HEK293 (cell line): Measurements from ENCODE around the gene CEP41.

ENCODE experiments used
- CTCF ChIA-PET: fragments of 350-600 bp; formaldehyde crosslinking; extraction: SDS; loops from one replicate; lab custom pipeline; 2021; ENCODE audit warnings: antibody characterized with exemption; lab: Yijun Ruan, JAX
- POLR2A ChIA-PET: fragments of 300-600 bp; formaldehyde crosslinking; extraction: SDS; loops from one replicate; lab custom pipeline; 2020; ENCODE audit warnings: antibody characterized with exemption, inconsistent platforms; lab: Yijun Ruan, JAX
- H3K27ac ChIP-seq: fragments of 200-500 bp; sonication (Bioruptor generic); 2 replicates; pipeline ENCODE4 v1.5.1; 2014; ENCODE audit warnings: low read depth, low read length, control low read depth, inconsistent platforms; ENCODE audit errors: extremely low read depth
- H3K36me3 ChIP-seq, 2 experiments: fragments of 200-500 bp in 1 of 2; sonication (Bioruptor generic) in 1 of 2; 1 replicate in 1 of 2; 2 replicates in 1 of 2; pipeline ENCODE4 v1.5.1; 2014 to 2017; ENCODE audit warnings: inconsistent platforms in 2 of 2, low read length in 2 of 2; ENCODE audit not compliant: control insufficient read depth in 2 of 2, insufficient read depth in 1 of 2
- H3K4me1 ChIP-seq: fragments of 200-500 bp; sonication (Bioruptor generic); 2 replicates; pipeline ENCODE4 v1.5.1; 2014; ENCODE audit warnings: mild to moderate bottlenecking, low read length, inconsistent platforms; ENCODE audit not compliant: control insufficient read depth, insufficient read depth
- H3K4me3 ChIP-seq: 2 replicates; pipeline ENCODE4 v1.5.1; 2011; ENCODE audit warnings: low read depth, mild to moderate bottlenecking, control low read depth, low read length, moderate library complexity
- H3K9me3 ChIP-seq: fragments of 200-500 bp; sonication (Bioruptor generic); 2 replicates; pipeline ENCODE4 v1.5.1; 2014; ENCODE audit warnings: low read depth, low read length, inconsistent platforms; ENCODE audit not compliant: control insufficient read depth, insufficient read depth
- FEZF1 ChIP-seq: fragments of 450-650 bp; formaldehyde crosslinking; IDR thresholded peaks from 2 replicates; pipeline ENCODE4 v1.5.1; 2016; ENCODE audit warnings: missing biosample characterization, missing genetic modification characterization
- GLIS1 ChIP-seq: fragments of 450-650 bp; formaldehyde crosslinking; IDR thresholded peaks from 2 replicates; pipeline ENCODE4 v1.5.1; 2016; ENCODE audit warnings: missing biosample characterization, missing genetic modification characterization
- MYNN ChIP-seq: fragments of 450-650 bp; formaldehyde crosslinking; IDR thresholded peaks from 2 replicates; pipeline ENCODE4 v1.5.1; 2016; ENCODE audit warnings: missing biosample characterization, missing genetic modification characterization, borderline replicate concordance
- YY1 ChIP-seq: fragments of 450-650 bp; formaldehyde crosslinking; IDR thresholded peaks from 2 replicates; pipeline ENCODE4 v1.5.1; 2018; ENCODE audit warnings: missing biosample characterization, missing genetic modification characterization
- ZBTB7A ChIP-seq: fragments of 450-650 bp; formaldehyde crosslinking; IDR thresholded peaks from 2 replicates; pipeline ENCODE4 v1.5.1; 2016; ENCODE audit warnings: low read depth, missing biosample characterization, missing genetic modification characterization
- ZIC2 ChIP-seq: fragments of 450-650 bp; formaldehyde crosslinking; IDR thresholded peaks from 2 replicates; pipeline ENCODE4 v1.5.1; 2016; ENCODE audit warnings: missing biosample characterization, missing genetic modification characterization
- ZNF132 ChIP-seq: fragments of 450-650 bp; formaldehyde crosslinking; IDR thresholded peaks from 2 replicates; pipeline ENCODE4 v1.5.1; 2017; ENCODE audit warnings: missing biosample characterization, missing genetic modification characterization, borderline replicate concordance
- ZNF174 ChIP-seq: fragments of 450-650 bp; formaldehyde crosslinking; IDR thresholded peaks from 2 replicates; pipeline ENCODE4 v1.5.0; 2017; ENCODE audit warnings: missing biosample characterization, mild to moderate bottlenecking, missing genetic modification characterization
- ZNF184 ChIP-seq: fragments of 450-650 bp; IDR thresholded peaks from 2 replicates; pipeline ENCODE4 v1.5.1; 2018; ENCODE audit warnings: missing biosample characterization, mild to moderate bottlenecking, missing genetic modification characterization
- ZNF23 ChIP-seq: fragments of 450-650 bp; formaldehyde crosslinking; IDR thresholded peaks from 2 replicates; pipeline ENCODE4 v1.5.1; 2016; ENCODE audit warnings: missing biosample characterization, missing genetic modification characterization, borderline replicate concordance
- ZNF350 ChIP-seq: fragments of 450-650 bp; formaldehyde crosslinking; IDR thresholded peaks from 2 replicates; pipeline ENCODE4 v1.5.0; 2017; ENCODE audit warnings: missing biosample characterization, mild to moderate bottlenecking, missing genetic modification characterization
- ZNF433 ChIP-seq: fragments of 450-650 bp; formaldehyde crosslinking; IDR thresholded peaks from 2 replicates; pipeline ENCODE4 v1.5.1; 2016; ENCODE audit warnings: missing biosample characterization, missing genetic modification characterization, low read depth
- ZNF571 ChIP-seq: fragments of 450-650 bp; formaldehyde crosslinking; IDR thresholded peaks from 2 replicates; pipeline ENCODE4 v1.5.0; 2017; ENCODE audit warnings: missing biosample characterization, missing genetic modification characterization
- ZNF629 ChIP-seq: fragments of 450-650 bp; formaldehyde crosslinking; IDR thresholded peaks from 2 replicates; pipeline ENCODE4 v1.5.1; 2017; ENCODE audit warnings: missing biosample characterization, missing genetic modification characterization
- ZNF791 ChIP-seq: fragments of 450-650 bp; formaldehyde crosslinking; IDR thresholded peaks from 2 replicates; pipeline ENCODE4 v1.5.1; 2016; ENCODE audit warnings: missing biosample characterization, missing genetic modification characterization
- TF ChIP-seq, protein P1 (sequence below): fragments of 450-650 bp; IDR thresholded peaks from 2 replicates; pipeline ENCODE4 v1.5.1; 2018; ENCODE audit warnings: missing biosample characterization, mild to moderate bottlenecking, missing genetic modification characterization
- TF ChIP-seq, protein P2 (sequence below): fragments of 450-650 bp; formaldehyde crosslinking; IDR thresholded peaks from 2 replicates; pipeline ENCODE4 v1.5.1; 2017; ENCODE audit warnings: missing biosample characterization, missing genetic modification characterization

Gene CEP41

DNA sequence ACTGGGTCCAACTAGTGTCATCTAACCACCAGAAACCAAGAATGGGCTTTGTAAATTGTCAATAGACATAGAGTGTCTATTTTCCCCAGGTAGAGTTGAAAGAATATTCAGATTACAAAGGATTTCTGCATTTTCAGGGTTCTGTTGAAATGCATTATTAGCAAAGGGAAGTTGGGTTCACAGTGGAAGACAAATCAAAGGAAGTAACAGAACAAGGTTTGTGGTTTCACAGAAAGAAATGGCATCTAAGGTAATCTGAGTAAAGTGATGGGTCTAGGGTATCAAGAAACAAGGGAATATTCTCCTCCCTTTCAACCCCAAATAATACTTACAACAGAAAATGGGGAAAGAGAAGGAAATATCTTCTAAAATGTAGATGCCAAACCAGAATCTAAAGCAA is 25.8 kb downstream of the CEP41 start (continued):
- TF ChIP-seq ZNF174 (tag by site-specific recombination), result no peak
- TF ChIP-seq ZNF791 (tag by site-specific recombination), result no peak
- no peak for TF ChIP-seq GLIS1 (tag by site-specific recombination)

DNA sequence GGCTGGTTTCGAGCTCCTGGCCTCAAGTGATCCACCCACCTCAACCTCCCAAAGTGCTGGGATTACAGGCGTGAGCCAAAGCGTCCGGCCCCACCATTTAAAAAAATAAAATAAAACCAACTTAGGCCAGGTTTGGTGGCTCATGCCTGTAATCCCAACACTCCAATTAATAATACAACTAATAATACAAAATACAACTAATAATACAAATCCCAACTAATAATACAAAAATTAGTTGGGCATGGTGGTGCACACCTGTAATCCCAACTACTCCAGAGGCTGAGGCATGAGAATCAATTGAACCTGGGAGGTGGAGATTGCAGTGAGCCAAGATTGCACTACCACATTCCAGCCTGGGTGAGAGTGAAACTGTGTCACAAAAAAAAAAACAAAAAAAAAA is 27.6 kb downstream of the CEP41 start:
- H3K4me1 ChIP-seq, result no peaks in the 10 kb centered on the region
- no peaks in the 10 kb centered on the region for H3K36me3 ChIP-seq
- H3K27ac ChIP-seq, result no peak overlapping the region
- CTCF ChIA-PET, result interaction anchor here (0.8 to 0.9 kb wide), 2 partner anchors 9 to 10 kb away, joined by 3 read pairs; no protein-coding TSS in a partner anchor
- no peak for TF ChIP-seq ZIC2 (tag by site-specific recombination)
- TF ChIP-seq, all 188 proteins: peak for 0
- POLR2A ChIA-PET, result no interaction called here
- no peak overlapping the region for H3K4me3 ChIP-seq
- no peaks in the 10 kb centered on the region for H3K9me3 ChIP-seq

DNA sequence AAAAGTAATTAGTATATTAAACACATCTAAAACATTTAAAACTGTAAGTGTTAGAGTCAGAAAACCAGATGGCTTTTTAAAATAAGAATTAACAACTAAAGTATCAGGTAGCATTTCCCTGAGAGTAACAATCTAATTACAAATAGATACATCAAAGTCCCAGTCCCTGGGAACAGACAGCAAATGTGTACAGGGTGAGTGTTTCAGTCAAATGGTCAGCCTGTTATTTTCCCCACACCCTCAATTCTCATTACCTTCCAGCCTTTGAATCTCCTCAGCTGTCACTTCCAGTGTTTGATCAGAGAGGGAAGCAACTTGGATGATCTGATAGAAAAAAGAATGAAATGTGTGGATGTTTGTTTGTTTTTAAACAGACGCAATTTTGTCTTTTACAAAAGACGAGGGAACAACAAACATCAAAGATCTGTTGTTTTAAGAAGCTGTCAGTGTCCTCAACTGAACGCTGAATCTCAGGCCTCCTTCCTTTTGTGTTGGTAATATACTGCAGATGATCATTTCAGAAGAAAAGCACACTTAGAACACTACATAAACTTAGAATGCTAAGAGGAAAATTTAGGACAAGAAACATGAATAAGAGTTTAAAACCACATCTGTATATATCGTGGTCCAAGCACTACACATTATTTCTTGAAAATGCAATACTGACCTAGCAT is 29.8 kb downstream of the CEP41 start:
- no peaks in the 10 kb centered on the region for H3K9me3 ChIP-seq
- POLR2A ChIA-PET, result no interaction called here
- TF ChIP-seq, protein P1, sequence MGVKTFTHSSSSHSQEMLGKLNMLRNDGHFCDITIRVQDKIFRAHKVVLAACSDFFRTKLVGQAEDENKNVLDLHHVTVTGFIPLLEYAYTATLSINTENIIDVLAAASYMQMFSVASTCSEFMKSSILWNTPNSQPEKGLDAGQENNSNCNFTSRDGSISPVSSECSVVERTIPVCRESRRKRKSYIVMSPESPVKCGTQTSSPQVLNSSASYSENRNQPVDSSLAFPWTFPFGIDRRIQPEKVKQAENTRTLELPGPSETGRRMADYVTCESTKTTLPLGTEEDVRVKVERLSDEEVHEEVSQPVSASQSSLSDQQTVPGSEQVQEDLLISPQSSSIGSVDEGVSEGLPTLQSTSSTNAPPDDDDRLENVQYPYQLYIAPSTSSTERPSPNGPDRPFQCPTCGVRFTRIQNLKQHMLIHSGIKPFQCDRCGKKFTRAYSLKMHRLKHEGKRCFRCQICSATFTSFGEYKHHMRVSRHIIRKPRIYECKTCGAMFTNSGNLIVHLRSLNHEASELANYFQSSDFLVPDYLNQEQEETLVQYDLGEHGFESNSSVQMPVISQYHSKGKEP (tag by site-specific recombination), result no peak
- TF ChIP-seq ZNF571 (tag by site-specific recombination) (no peak), ZIC2 (tag by site-specific recombination) (no peak), ZNF23 (no peak), MYNN (no peak), ZNF350 (tag by site-specific recombination) (no peak), ZNF132 (tag by site-specific recombination) (no peak)
- H3K4me1 ChIP-seq, result no peaks in the 10 kb centered on the region
- no peak overlapping the region for H3K4me3 ChIP-seq
- no peak overlapping the region for H3K27ac ChIP-seq
- no peaks in the 10 kb centered on the region for H3K36me3 ChIP-seq
- CTCF ChIA-PET, result no interaction called here

DNA sequence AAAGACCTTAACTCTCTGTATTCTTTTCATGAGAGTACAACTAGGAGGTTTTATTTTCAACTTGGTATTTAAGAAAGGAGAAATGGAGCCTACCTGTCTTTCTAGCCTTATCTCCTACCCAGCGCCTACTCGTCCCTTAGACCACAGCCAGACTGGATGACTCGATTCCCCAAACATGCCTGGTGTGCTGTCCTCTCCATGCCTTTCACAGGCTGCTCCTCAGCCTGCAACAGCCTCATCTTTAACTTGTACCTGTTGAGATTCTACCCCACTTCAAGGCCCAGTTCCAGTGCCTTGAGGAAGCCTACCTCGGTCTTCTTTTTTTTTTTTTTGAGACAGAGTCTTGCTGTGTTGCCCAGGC is 31.1 kb downstream of the CEP41 start:
- CTCF ChIA-PET, result no interaction called here
- POLR2A ChIA-PET, result no interaction called here

DNA sequence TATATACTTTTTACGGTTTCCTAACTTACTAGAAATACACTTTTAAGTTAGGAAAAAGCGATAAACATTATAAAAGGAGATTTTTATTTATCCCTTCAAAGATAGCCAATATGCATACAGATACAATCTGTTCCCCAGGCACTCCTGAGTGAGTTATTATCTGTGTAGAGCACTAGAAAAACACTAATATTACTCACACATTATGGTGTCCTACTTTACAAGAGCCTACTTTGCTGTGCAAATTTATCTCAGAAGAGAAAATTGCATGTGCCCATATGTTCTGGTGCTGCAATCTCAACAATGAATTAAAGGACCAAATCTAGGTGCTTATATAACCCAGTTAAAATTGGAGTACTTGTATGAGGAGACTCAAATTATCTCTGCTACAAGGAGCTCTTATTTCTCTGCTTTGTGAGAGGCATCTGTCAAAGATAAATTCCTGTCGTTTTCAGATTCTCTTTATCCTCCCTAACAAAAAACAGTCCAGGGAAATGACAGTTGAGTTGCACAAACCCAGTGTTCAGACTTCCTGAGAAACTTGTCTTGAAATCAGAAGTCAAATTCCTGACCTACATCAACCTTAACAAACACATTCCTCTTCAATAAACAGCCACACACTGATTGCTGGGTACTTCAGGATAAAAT is 31.6 kb downstream of the CEP41 start:
- Histone ChIP-seq H3K27ac (no peak overlapping the region), H3K4me1 (no peaks in the 10 kb centered on the region), H3K9me3 (no peaks in the 10 kb centered on the region), H3K4me3 (no peak overlapping the region), H3K36me3 (no peaks in the 10 kb centered on the region)
- ChIA-PET POLR2A (no interaction called here), CTCF (no interaction called here)
- TF ChIP-seq, protein P2, sequence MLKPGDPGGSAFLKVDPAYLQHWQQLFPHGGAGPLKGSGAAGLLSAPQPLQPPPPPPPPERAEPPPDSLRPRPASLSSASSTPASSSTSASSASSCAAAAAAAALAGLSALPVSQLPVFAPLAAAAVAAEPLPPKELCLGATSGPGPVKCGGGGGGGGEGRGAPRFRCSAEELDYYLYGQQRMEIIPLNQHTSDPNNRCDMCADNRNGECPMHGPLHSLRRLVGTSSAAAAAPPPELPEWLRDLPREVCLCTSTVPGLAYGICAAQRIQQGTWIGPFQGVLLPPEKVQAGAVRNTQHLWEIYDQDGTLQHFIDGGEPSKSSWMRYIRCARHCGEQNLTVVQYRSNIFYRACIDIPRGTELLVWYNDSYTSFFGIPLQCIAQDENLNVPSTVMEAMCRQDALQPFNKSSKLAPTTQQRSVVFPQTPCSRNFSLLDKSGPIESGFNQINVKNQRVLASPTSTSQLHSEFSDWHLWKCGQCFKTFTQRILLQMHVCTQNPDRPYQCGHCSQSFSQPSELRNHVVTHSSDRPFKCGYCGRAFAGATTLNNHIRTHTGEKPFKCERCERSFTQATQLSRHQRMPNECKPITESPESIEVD (tag by site-specific recombination), result 0 out of 2 replicates have a peak, but pooled peaks have one; percentile 12
- TF ChIP-seq YY1 (tag by site-specific recombination), result no peak

More for the DNA sequence above, 31.1 kb downstream of the CEP41 start:
- no peaks in the 10 kb centered on the region for H3K36me3 ChIP-seq
- H3K27ac ChIP-seq, result no peak overlapping the region
- H3K9me3 ChIP-seq, result no peaks in the 10 kb centered on the region
- TF ChIP-seq ZNF132 (tag by site-specific recombination) (no peak), ZBTB7A (tag by site-specific recombination) (no peak), FEZF1 (no peak), ZNF184 (tag by site-specific recombination) (no peak), ZNF629 (tag by site-specific recombination) (no peak), ZNF433 (no peak)
- no peak overlapping the region for H3K4me3 ChIP-seq
- no peaks in the 10 kb centered on the region for H3K4me1 ChIP-seq
